B cell (primary cell): ENCODE results near the gene RIPOR3.

Experiments
- EZH2 ChIP-seq: IDR thresholded peaks from 2 replicates; pipeline ENCODE4 v1.6.1; 2012; ENCODE audit warnings: borderline replicate concordance, low read depth, mild to moderate bottlenecking, moderate library complexity, low read length; ENCODE audit not compliant: insufficient read depth, poor library complexity, severe bottlenecking
- TF ChIP-seq, protein P1 (sequence below): fragments of 200-600 bp; IDR thresholded peaks from one replicate; pipeline ENCODE4 v1.8.0; 2022; ENCODE audit warnings: antibody characterized with exemption, mild to moderate bottlenecking

DNA sequence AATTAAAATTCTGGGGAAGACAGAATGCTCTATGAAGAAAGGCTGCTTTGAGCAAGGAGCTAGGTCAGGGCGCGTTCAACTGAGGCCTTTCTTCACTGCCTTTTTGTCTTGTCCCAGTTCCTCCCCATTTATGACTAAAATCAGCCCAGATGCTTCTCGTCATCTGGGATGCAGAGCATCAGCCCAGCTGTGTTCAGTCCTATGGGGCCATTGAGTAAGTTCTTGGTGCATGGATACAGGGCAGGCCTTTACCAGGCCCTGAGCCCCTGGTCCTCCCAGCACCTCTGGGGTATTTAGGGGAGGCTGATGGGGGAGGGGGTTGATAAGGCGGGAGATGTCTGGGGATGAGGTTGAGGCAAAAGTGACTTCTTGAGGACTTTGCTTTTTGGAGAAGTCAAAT is 125.5 kb downstream of the RIPOR3 start:
- no peak for TF ChIP-seq EZH2
- TF ChIP-seq, protein P1, sequence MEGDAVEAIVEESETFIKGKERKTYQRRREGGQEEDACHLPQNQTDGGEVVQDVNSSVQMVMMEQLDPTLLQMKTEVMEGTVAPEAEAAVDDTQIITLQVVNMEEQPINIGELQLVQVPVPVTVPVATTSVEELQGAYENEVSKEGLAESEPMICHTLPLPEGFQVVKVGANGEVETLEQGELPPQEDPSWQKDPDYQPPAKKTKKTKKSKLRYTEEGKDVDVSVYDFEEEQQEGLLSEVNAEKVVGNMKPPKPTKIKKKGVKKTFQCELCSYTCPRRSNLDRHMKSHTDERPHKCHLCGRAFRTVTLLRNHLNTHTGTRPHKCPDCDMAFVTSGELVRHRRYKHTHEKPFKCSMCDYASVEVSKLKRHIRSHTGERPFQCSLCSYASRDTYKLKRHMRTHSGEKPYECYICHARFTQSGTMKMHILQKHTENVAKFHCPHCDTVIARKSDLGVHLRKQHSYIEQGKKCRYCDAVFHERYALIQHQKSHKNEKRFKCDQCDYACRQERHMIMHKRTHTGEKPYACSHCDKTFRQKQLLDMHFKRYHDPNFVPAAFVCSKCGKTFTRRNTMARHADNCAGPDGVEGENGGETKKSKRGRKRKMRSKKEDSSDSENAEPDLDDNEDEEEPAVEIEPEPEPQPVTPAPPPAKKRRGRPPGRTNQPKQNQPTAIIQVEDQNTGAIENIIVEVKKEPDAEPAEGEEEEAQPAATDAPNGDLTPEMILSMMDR = no peak
